Stimulated activated CD8-positive, alpha-beta memory T cell treated with anti-CD3 and anti-CD28 coated beads, Interleukin-15, amount 100 ng/mL, for 4 hours (primary cell): ENCODE data around the gene BCAS3.
"Not testable (repeated sequence)": the region's sequence is repeated elsewhere in the genome, so short reads cannot be mapped to it uniquely, and the experiment has no call there.

Experiments
- DNase-seq, 2 donors: peaks; one replicate each; pipeline ENCODE4 v3.0.0-alpha.2; 2020; ENCODE audit warnings: low read depth in 2 of 2

Gene BCAS3

GRCh38 chr17:61421460-61421859 is 743.8 kb downstream of the BCAS3 start:
- no peak for DNase-seq

DNA sequence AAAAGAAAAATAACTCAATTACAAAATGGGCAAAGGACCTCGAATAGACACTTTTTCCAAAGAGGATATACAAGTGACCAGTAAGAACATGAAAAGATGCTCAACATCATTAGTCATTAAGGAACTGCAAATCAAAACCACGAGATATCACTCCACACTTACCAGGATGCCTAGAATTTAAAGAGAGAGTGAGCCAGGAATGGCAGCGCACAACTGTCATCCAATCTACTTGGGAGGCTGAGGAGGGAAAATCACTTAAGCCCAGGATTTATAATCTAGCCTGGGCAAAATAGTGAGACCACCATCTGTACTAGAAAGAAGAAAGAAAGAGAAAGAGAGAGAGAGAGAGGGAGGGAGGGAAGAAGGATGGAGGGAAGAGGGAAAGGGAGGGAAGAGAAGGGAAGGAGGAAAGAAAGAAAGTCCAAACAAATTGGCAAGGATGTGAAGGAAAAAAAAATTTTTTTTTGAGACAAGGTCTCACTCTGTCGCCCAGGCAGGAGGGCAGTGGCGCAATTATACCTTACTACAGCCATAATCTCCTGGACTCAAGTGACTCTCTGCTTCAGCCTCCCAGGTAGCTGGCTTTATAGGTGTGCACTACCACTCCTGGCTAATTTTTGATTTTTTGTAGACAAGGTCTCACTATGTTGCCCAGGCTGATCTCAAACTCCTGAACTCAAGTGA is 744.6 kb downstream of the BCAS3 start:
- no peak for DNase-seq

GRCh38 chr17:61422869-61423268 is 745.2 kb downstream of the BCAS3 start:
- no peak for DNase-seq

DNA sequence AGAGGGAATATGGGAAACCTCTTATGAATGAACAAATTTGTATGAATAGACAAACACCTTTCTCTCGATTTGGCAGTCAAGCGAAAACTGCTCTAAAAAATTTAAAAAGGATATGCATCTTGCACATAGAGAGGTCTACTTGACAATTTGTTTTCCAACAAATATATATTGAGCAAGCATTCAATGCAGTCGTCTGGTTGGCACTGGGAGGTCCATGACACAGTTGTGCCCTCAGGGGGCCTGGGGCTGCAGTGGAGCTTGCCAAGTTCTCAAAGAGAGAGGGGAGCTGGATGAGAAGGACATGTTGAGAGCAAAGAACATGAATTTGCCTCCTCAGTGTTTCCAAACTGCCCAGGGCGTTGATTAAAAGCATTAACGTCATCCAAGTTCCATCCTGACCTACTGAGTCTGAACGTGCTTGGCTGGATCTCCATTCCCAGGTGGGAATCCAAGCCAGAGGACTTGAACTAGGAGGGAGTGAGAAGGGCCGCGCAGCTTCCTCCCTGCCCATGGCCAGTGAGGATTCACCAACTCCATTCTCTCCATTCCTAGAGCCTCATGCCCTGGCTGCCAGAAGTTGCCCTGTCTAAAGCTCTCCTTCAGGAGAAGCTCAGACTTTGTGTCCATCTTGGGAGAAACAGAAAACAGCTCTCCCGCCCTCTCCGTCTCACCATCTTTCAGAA is 746.5 kb downstream of the BCAS3 start:
- no peak for DNase-seq

DNA sequence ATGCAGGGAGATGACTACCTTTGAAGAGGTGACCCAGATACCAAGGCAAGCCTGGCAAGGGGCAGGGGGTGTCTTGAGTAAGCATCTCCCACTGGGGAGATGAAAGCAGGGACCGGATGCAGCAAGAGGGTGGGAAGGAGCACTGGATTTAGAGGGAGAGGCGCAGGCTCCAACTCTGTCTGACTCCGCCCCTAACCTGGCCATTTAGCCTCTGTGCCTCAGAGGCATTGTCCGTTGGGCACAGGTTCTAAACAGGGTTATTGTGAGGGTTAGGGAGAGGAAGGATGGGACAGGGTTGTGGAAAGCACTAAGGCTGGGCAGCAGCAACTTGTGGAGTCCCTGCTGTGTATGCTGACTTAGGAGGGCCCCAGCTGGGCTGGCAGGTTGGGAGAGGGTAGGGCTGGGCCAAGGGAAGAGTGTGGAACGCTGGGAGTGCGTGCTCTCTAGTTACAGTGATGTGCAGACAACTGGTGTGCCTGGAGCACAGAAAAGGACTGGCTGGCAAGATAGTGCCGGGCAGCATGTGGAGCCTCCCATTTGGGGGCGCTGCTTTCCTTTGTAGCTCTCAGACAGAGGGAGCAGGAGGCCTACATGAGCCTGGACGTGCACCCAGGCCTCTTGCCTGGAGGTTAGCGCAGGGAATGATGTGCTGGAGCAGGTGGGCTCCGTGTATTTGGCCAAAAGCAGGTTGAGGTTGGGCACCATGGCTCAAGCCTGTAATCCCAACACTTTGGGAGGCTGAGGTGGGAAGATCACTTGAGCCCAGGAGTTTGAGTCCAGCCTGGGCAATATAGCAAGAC is 748.2 kb downstream of the BCAS3 start:
- DNase-seq = no peak

GRCh38 chr17:61426482-61427304 is 749.0 kb downstream of the BCAS3 start:
- no peak for DNase-seq

- no peak for DNase-seq
Observed at GRCh38 chr17:61427567-61427966, 749.9 kb downstream of the BCAS3 start.

- no peak for DNase-seq
Observed at GRCh38 chr17:61429274-61429673, 751.6 kb downstream of the BCAS3 start.

DNA sequence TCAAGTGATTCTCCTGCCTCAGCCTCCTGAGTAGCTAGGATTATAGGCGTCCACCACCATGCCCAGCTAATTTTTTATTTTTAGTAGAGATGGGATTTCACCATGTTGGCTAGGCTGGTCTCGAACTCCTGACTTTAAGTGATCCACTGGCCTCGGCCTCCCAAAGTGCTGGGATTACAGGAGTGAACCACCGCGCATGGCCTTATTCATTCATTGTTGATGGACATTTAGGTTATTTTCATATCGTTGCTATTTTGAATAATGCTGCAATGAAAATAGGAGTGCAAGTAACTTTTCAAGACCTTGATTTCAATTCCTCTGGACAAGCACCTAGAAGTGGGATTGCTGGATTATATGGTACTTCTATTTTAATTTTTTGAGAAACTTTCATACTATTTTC is 752.2 kb downstream of the BCAS3 start:
- DNase-seq = not testable (repeated sequence)

- DNase-seq = no peak
Observed at GRCh38 chr17:61431594-61432311, 754.1 kb downstream of the BCAS3 start.

DNA sequence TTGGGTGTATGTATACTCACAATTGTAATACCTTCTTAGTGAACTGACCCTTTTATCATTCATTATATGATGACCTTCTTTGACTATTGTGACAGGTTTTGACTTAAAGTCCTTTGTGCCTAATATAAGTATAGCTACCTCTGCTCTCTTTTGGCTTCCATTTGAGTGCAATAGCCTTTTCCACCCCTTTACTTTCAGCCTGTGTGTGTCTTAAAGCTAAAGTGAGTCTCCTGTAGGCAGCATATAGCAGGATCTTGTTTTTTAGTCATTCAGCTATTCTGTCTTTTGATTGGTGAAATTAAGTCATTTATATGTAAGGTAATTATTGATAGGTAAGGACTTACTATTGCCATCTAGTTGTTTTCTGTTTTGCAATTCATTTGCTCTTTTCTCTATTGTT is 758.6 kb downstream of the BCAS3 start:
- no peak for DNase-seq

- DNase-seq = no peak
Observed at GRCh38 chr17:61436995-61437704, 759.5 kb downstream of the BCAS3 start.

GRCh38 chr17:61440697-61441096 is 763.0 kb downstream of the BCAS3 start:
- DNase-seq = no peak

DNA sequence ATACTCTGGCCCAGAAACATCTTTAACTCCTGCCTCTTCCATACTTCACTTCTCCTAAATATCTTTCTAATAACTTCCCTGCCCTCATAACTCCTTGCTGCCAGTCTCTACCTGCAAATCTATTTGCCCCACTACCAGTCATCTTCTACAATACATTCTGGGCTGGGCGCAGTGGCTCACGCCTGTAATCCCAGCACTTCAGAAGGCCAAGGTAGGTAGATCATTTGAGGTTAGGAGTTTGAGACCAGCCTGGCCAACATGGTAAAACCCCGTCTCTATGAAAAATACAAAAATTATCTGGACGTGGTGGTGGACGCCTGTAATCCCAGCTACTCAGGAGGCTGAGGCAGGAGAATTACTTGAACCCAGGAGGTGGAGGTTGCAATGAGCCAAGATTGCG is 763.9 kb downstream of the BCAS3 start:
- DNase-seq = not testable (repeated sequence)

GRCh38 chr17:61442136-61442775 is 764.6 kb downstream of the BCAS3 start:
- no peak for DNase-seq
